Kidney (tissue), 14 donors: ENCODE results near the gene GNAS. TPM values are rescaled to one million over a fixed set of nuclear protein-coding genes. Genes with fewer than 3 reads are reported as not detected.

Experiments used
- DNase-seq, 5 donors: peaks; one replicate each; pipeline ENCODE4 v3.0.0-alpha.2; 2013 to 2020
- FAIRE-seq: peaks from 2 replicates; lab custom pipeline; 2012; peaks lifted over from hg19 to GRCh38; lab: Jason Lieb, UNC
- H3K27ac ChIP-seq, 2 donors: one replicate each; pipeline ENCODE4 v1.7.0; 2013; ENCODE audit warnings: low read depth in 2 of 2, low read length in 2 of 2, inconsistent platforms in 1 of 2
- H3K27me3 ChIP-seq: one replicate; pipeline ENCODE4 v1.7.1; 2013; ENCODE audit warnings: low read length, inconsistent platforms; ENCODE audit not compliant: control insufficient read depth, insufficient read depth
- H3K36me3 ChIP-seq, 3 donors: one replicate each; pipeline versions ENCODE4 v1.7.0 to v1.7.1; 2013; ENCODE audit warnings: low read length in 3 of 3, control low read depth in 1 of 3, inconsistent platforms in 1 of 3; ENCODE audit not compliant: insufficient read depth in 3 of 3, control insufficient read depth in 2 of 3
- H3K4me1 ChIP-seq, 3 donors: one replicate each; pipeline versions ENCODE4 v1.7.0 to v1.7.1; 2013; ENCODE audit warnings: low read length in 3 of 3, inconsistent platforms in 1 of 3, low read depth in 1 of 3; ENCODE audit not compliant: control insufficient read depth in 2 of 3, insufficient read depth in 2 of 3
- H3K4me3 ChIP-seq, 3 donors: one replicate each; pipeline versions ENCODE4 v1.7.0 to v1.8.1; 2013; ENCODE audit warnings: low read length in 3 of 3, control low read depth in 1 of 3, inconsistent platforms in 1 of 3
- H3K9ac ChIP-seq, 3 donors: one replicate each; pipeline versions ENCODE4 v1.7.0 to v1.7.1; 2013; ENCODE audit warnings: low read length in 3 of 3, control low read depth in 1 of 3, inconsistent platforms in 1 of 3
- H3K9me3 ChIP-seq, 3 donors: one replicate each; pipeline versions ENCODE4 v1.7.0 to v1.7.1; 2013; ENCODE audit warnings: low read length in 3 of 3, control low read depth in 1 of 3, inconsistent platforms in 1 of 3; ENCODE audit not compliant: control insufficient read depth in 2 of 3, insufficient read depth in 1 of 3
- CTCF ChIP-seq: IDR thresholded peaks from 3 replicates; pipeline ENCODE4 v1.5.1; 2012; ENCODE audit warnings: mild to moderate bottlenecking, moderate library complexity, borderline replicate concordance; ENCODE audit not compliant: insufficient read depth; ENCODE audit errors: extremely low read depth
- intact Hi-C: fragments of 100-400 bp; cut with DNase I; formaldehyde crosslinking; loops from one replicate; pipeline ENCODE4 v1.11.1; 2022
- microRNA-seq: library from miRNA; unstranded; fragments of <30 nt; microRNA quantifications from one replicate; pipeline ENCODE4 v1.2.0, GENCODE V29; 2020
- polyA plus RNA-seq: library from polyadenylated mRNA; stranded (reverse); fragments of 350-450 nt; fragmentation: Illumina TruSeq; extraction: RNeasy Lipid Tissue Mini Kit (QIAGEN cat#74804); gene quantifications from one replicate; pipeline ENCODE4 v1.2.3, GENCODE V29; 2014; ENCODE audit warnings: low read depth, low replicate concordance; ENCODE audit not compliant: insufficient read depth
- total RNA-seq: library from RNA; stranded (reverse); fragmentation: NEBNext Ultra II Directional; extraction: Animal tissue kit (Norgen Biotek cat#: 25700); gene quantifications from one replicate; pipeline ENCODE4 v1.2.1, GENCODE V29; 2021
- donor health status: control.
- donor health status: control.
- donor health status: control.
- donor health status: control.
- donor health status: control.
- donor health status: DM: yes; HTN: yes; CAD: no.
- donor health status: Normal renal cell carcinoma (clear cell type).

Gene GNAS
- total and polyA plus RNA-seq, 2 donors from 2014 or later = 792 to 867 TPM

GRCh38 chr20:58956078-58956477, 103.6 kb downstream of the GNAS start:
- H3K27ac ChIP-seq = no peak overlapping the region
- DNase-seq (no peak), FAIRE-seq (no peak)
- no peaks in the 10 kb centered on the region for H3K27me3 ChIP-seq
- H3K4me1 ChIP-seq = no peaks in the 10 kb centered on the region
- no peaks in the 10 kb centered on the region for H3K9me3 ChIP-seq
- H3K9ac ChIP-seq = no peak overlapping the region
- H3K4me3 ChIP-seq = no peak overlapping the region
- no peak for TF ChIP-seq CTCF
- intact Hi-C loops = no loop called here
- H3K36me3 ChIP-seq = no peaks in the 10 kb centered on the region

- no peak overlapping the region for H3K4me3 ChIP-seq
- H3K27me3 ChIP-seq = no peaks in the 10 kb centered on the region
- TF ChIP-seq CTCF = no peak
- H3K27ac ChIP-seq = no peak overlapping the region
- no peak for FAIRE-seq
- no peak for DNase-seq
- no peaks in the 10 kb centered on the region for H3K4me1 ChIP-seq
- H3K9me3 ChIP-seq = no peaks in the 10 kb centered on the region
- intact Hi-C loops = no loop called here
- no peaks in the 10 kb centered on the region for H3K36me3 ChIP-seq
- H3K9ac ChIP-seq = no peak overlapping the region
These were observed 107.1 kb downstream of the GNAS start for GRCh38 chr20:58959652-58960051.

Small RNA genes lying within 50 kb of the gene (microRNA-seq; reads per million reads assigned to microRNA genes)
- not detected for gene MIR298

Other genes with a start within 250 kb of the GNAS start
- 60.7 TPM for gene STX16, start 201.4 kb upstream of the GNAS start, total RNA-seq
- 20.6 TPM for gene STX16, start 201.4 kb upstream of the GNAS start, polyA plus RNA-seq
- gene NPEPL1, start 159.9 kb upstream of the GNAS start, total RNA-seq = 60.2 TPM
- 39.7 TPM for gene NPEPL1, start 159.9 kb upstream of the GNAS start, polyA plus RNA-seq
- gene GNAS-AS1, start 1.8 kb upstream of the GNAS start, total RNA-seq = 0.88 TPM
- 0.37 TPM for gene GNAS-AS1, start 1.8 kb upstream of the GNAS start, polyA plus RNA-seq
- gene NELFCD, start 128.5 kb downstream of the GNAS start, total RNA-seq = 50.2 TPM
- gene NELFCD, start 128.5 kb downstream of the GNAS start, polyA plus RNA-seq = 63.4 TPM
- gene CTSZ, start 154.5 kb downstream of the GNAS start, total RNA-seq = 200 TPM
- gene CTSZ, start 154.5 kb downstream of the GNAS start, polyA plus RNA-seq = 234 TPM
- not detected for gene TUBB1, start 166.7 kb downstream of the GNAS start, total RNA-seq
- 0.17 TPM for gene TUBB1, start 166.7 kb downstream of the GNAS start, polyA plus RNA-seq
- gene ATP5F1E, start 179.6 kb downstream of the GNAS start, total RNA-seq = 67.7 TPM
- gene ATP5F1E, start 179.6 kb downstream of the GNAS start, polyA plus RNA-seq = 251 TPM
- 38.5 TPM for gene PRELID3B, start 190.1 kb downstream of the GNAS start, total RNA-seq
- gene PRELID3B, start 190.1 kb downstream of the GNAS start, polyA plus RNA-seq = 26.4 TPM